PC-9 (cell line): ENCODE data around the gene COL4A4. TPM values are rescaled to one million over a fixed set of nuclear protein-coding genes. Genes with fewer than 3 reads are reported as not detected.

ENCODE experiments used
- BruUV-seq: library from RNA; stranded (reverse); fragments of 400-500 nt; replicated peaks from 2 replicates; lab custom pipeline; 2021; lab: Mats Ljungman, UMichigan
- CTCF ChIA-PET: fragments of 300-600 bp; sonication (Branson Sonifier 250); formaldehyde crosslinking; loops from one replicate; lab custom pipeline; 2022; ENCODE audit warnings: antibody characterized with exemption; lab: Charles Lee
- POLR2A ChIA-PET: fragments of 300-600 bp; sonication (Branson Sonifier 250); formaldehyde crosslinking; loops from one replicate; lab custom pipeline; 2022; ENCODE audit warnings: antibody characterized with exemption; ENCODE audit not compliant: unreplicated experiment; lab: Charles Lee
- DNase-seq, 2 experiments: peaks; one replicate each; pipeline versions ENCODE4 v3.0.0 to v3.0.0-alpha.2; 2015 to 2022; ENCODE audit warnings: mixed read lengths in 1 of 2
- H2AFZ ChIP-seq: fragments of 200-600 bp; sonication (generic); 2 replicates; pipeline ENCODE4 v1.8.1; 2017; ENCODE audit warnings: antibody characterized with exemption
- H3F3A ChIP-seq: fragments of 200-600 bp; sonication (generic); 2 replicates; pipeline ENCODE4 v1.8.1; 2017; ENCODE audit warnings: antibody characterized with exemption, mild to moderate bottlenecking, low read depth; ENCODE audit not compliant: insufficient read depth
- H3K27ac ChIP-seq: fragments of 200-600 bp; sonication (generic); 2 replicates; pipeline ENCODE4 v1.6.1; 2016; ENCODE audit warnings: mixed run types
- H3K27me3 ChIP-seq: fragments of 200-600 bp; sonication (generic); 2 replicates; pipeline ENCODE4 v1.6.1; 2016; ENCODE audit warnings: low read depth, mixed run types; ENCODE audit not compliant: insufficient read depth
- H3K36me3 ChIP-seq: fragments of 200-600 bp; sonication (generic); 2 replicates; pipeline ENCODE4 v1.6.1; 2016; ENCODE audit warnings: low read depth, mixed run types
- H3K4me1 ChIP-seq: fragments of 200-600 bp; sonication (generic); replicated peaks from 2 replicates; pipeline ENCODE4 v1.6.1; 2016; ENCODE audit warnings: mixed run types; ENCODE audit not compliant: insufficient read depth
- H3K4me2 ChIP-seq: fragments of 200-600 bp; sonication (generic); 2 replicates; pipeline ENCODE4 v1.6.1; 2017; ENCODE audit warnings: mixed run types
- H3K4me3 ChIP-seq: fragments of 200-600 bp; sonication (generic); 2 replicates; pipeline ENCODE4 v1.6.1; 2016; ENCODE audit warnings: mixed run types
- H3K79me2 ChIP-seq: fragments of 200-600 bp; sonication (generic); 2 replicates; pipeline ENCODE4 v1.6.1; 2017; ENCODE audit warnings: low read depth, mixed run types
- H3K9me2 ChIP-seq: fragments of 200-600 bp; sonication (generic); 2 replicates; pipeline ENCODE4 v1.8.1; 2017; ENCODE audit warnings: mild to moderate bottlenecking; ENCODE audit not compliant: insufficient read depth
- H3K9me3 ChIP-seq: fragments of 200-600 bp; sonication (generic); 2 replicates; pipeline ENCODE4 v1.8.1; 2016; ENCODE audit warnings: low read depth; ENCODE audit not compliant: insufficient read depth
- H4K20me1 ChIP-seq: fragments of 200-600 bp; sonication (generic); 2 replicates; pipeline ENCODE4 v1.8.1; 2017; ENCODE audit not compliant: insufficient read depth
- EZH2 ChIP-seq: fragments of 200-600 bp; sonication (generic); IDR thresholded peaks from 2 replicates; pipeline ENCODE4 v1.8.0; 2017; ENCODE audit warnings: antibody characterized with exemption, low read depth
- intact Hi-C: fragments of 100-400 bp; cut with micrococcal nuclease; formaldehyde crosslinking; loops from one replicate; pipeline ENCODE4 v1.10.0; 2022; ENCODE audit not compliant: unreplicated experiment
- total RNA-seq: library from RNA; stranded (reverse); gene quantifications from 2 replicates; pipeline ENCODE4 v1.2.3, GENCODE V29; 2021
- TF ChIP-seq, protein P1 (sequence below): fragments of 200-600 bp; sonication (generic); conservative IDR thresholded peaks from 2 replicates; pipeline ENCODE4 v1.6.1; 2017; ENCODE audit warnings: mixed run types, antibody characterized with exemption, mild to moderate bottlenecking, moderate library complexity

The COL4A4 gene
- total RNA-seq, 1 experiment from 2014 or later: 5.6 TPM

DNA sequence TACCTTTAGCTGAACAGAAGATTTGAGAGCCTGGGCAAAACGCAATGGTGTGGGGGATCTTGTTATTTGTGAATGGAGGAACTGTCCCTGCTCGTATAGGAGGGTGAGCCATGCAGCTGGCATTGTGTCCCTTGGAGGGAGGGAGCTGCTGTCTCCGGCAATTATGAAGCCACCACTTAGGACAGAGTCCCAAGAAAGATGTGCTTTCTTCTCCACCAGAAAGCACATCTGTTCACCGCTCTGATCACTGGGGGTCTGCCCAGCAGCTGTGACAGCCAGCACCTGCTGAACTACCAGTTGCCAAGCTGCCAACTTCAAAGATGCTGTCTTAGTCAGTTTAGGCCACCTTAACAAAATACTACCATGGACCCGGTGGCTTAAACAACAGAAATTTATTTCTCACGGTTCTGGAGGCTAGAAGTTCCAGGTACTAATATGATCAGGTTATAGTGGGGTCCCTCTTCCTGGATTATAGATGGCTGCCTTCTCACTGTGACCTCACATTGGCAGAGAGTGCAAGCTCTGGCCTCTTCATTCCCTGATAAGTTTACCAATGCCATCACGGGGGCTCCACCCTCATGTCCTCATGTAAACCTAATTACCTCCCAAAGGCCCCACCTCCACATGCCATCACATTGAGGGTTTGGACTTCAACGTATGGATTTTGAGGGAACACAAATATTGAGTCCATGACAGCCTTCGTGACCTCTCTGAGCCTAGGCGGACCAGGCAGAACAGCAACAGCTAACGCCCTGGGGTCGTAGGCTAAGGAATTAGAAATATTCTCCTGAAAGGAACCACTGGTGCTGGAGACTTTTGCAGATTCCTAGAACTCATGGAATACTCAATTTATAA, 179.9 kb downstream of the COL4A4 start:
- Histone ChIP-seq H4K20me1 (no peaks in the 10 kb centered on the region), H3K4me3 (no peak overlapping the region), H3K27me3 (no peaks in the 10 kb centered on the region), H3K9me2 (no peaks in the 10 kb centered on the region), H3K79me2 (no peaks in the 10 kb centered on the region), H3K9me3 (no peaks in the 10 kb centered on the region), H2AFZ (no peak overlapping the region), H3K27ac (no peak overlapping the region), H3K4me1 (no peaks in the 10 kb centered on the region), H3K36me3 (no peaks in the 10 kb centered on the region), H3F3A (no peaks in the 10 kb centered on the region), H3K4me2 (no peak overlapping the region)
- no TSS peak for BruUV-seq
- no peak for TF ChIP-seq EZH2
- TF ChIP-seq, protein P1, sequence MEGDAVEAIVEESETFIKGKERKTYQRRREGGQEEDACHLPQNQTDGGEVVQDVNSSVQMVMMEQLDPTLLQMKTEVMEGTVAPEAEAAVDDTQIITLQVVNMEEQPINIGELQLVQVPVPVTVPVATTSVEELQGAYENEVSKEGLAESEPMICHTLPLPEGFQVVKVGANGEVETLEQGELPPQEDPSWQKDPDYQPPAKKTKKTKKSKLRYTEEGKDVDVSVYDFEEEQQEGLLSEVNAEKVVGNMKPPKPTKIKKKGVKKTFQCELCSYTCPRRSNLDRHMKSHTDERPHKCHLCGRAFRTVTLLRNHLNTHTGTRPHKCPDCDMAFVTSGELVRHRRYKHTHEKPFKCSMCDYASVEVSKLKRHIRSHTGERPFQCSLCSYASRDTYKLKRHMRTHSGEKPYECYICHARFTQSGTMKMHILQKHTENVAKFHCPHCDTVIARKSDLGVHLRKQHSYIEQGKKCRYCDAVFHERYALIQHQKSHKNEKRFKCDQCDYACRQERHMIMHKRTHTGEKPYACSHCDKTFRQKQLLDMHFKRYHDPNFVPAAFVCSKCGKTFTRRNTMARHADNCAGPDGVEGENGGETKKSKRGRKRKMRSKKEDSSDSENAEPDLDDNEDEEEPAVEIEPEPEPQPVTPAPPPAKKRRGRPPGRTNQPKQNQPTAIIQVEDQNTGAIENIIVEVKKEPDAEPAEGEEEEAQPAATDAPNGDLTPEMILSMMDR: no peak
- DNase-seq: no peak
- ChIA-PET CTCF (interaction anchor here (0.6 to 1.4 kb wide), 3 partner anchors 70 to 1319 kb away, joined by 4 to 8 read pairs (median 6); no protein-coding TSS in a partner anchor), POLR2A (no interaction called here)
- intact Hi-C loops: loop anchor here (10.0 kb wide), 2 partner anchors 121 to 1099 kb away; no protein-coding TSS in a partner anchor

DNA sequence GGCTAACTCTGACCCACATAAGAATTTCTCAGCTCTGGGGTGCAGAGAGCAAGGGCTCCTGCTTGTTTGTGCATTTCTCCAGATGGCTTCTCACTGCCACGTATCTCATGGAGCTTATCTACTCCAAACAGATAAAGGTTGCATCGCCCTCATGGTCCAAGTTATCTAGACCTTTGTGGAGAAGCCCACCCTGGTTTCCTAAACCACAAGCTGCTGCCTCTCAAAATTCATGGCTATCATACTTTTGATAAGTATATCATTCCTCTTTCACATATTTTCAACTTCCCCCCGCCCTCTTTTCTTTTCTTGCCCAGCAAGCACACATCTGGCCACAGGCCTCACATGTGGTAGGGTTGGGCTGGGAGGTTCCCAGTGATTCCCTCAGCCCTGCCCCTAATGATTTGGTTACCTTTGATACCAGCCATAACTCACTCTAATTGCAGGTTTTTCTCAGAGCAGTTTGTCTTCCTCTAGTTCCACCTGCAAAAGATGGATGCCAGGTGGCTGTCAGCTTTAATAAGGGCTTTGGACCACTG, 182.1 kb downstream of the COL4A4 start:
- Histone ChIP-seq H2AFZ (no peak overlapping the region), H3K4me2 (no peak overlapping the region), H3F3A (no peaks in the 10 kb centered on the region), H3K9me2 (no peaks in the 10 kb centered on the region), H3K36me3 (no peaks in the 10 kb centered on the region), H3K27ac (no peak overlapping the region), H3K9me3 (no peaks in the 10 kb centered on the region), H3K79me2 (no peaks in the 10 kb centered on the region), H3K4me3 (no peak overlapping the region), H3K4me1 (no peaks in the 10 kb centered on the region), H3K27me3 (no peaks in the 10 kb centered on the region), H4K20me1 (no peaks in the 10 kb centered on the region)
- intact Hi-C loops: loop anchor here (10.0 kb wide), 2 partner anchors 123 to 1097 kb away; no protein-coding TSS in a partner anchor
- DNase-seq: no peak
- POLR2A ChIA-PET: no interaction called here
- TF ChIP-seq EZH2: no peak
- TF ChIP-seq, protein P1: no peak
- CTCF ChIA-PET: no interaction called here
- BruUV-seq: no TSS peak

DNA sequence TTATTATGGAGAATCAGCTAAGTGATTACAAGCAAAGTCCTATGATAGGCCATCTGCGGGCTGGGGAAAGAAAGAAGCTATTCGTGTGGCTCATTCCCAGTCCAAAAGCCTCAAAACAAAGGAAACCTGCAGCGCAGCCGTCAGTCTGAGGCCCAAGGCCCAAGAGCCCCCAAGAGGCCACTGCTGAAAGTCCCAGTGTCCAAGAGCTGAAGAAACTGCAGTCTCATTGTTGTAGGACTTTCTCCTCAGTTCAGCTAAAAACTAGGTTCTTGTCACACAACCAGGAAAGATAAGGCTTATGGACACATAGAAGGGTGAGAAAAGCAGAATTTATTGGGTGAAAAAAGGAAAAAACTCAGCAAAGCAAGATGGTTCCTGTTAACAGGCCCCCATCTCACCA, 185.0 kb downstream of the COL4A4 start:
- H3K36me3 ChIP-seq: no peaks in the 10 kb centered on the region
- H3K9me3 ChIP-seq: no peaks in the 10 kb centered on the region
- no peaks in the 10 kb centered on the region for H3F3A ChIP-seq
- CTCF ChIA-PET: no interaction called here
- TF ChIP-seq EZH2: no peak
- TF ChIP-seq, protein P1: no peak
- no peak overlapping the region for H2AFZ ChIP-seq
- H3K79me2 ChIP-seq: no peaks in the 10 kb centered on the region
- BruUV-seq: no TSS peak
- POLR2A ChIA-PET: interaction anchor here (0.5 kb wide), 1 partner anchor 1337 kb away, joined by 6 read pairs; no protein-coding TSS in a partner anchor
- no peak overlapping the region for H3K4me2 ChIP-seq
- no peak overlapping the region for H3K27ac ChIP-seq
- H3K4me3 ChIP-seq: no peak overlapping the region
- no peaks in the 10 kb centered on the region for H3K9me2 ChIP-seq
- intact Hi-C loops: no loop called here
- no peaks in the 10 kb centered on the region for H3K4me1 ChIP-seq
- H3K27me3 ChIP-seq: no peaks in the 10 kb centered on the region
- DNase-seq: no peak
- no peaks in the 10 kb centered on the region for H4K20me1 ChIP-seq
